ENCODE results near the gene CCDC85C. TPM values are rescaled to one million over a fixed set of nuclear protein-coding genes. Genes with fewer than 3 reads are reported as not detected.

The CCDC85C gene
- total and polyA plus RNA-seq, 10 of the 15 experiments (the other 5 are each of a cell fraction or from before 2014, with no cell fraction given), result 0.03 to 3.6 (median 1.1) TPM

DNA sequence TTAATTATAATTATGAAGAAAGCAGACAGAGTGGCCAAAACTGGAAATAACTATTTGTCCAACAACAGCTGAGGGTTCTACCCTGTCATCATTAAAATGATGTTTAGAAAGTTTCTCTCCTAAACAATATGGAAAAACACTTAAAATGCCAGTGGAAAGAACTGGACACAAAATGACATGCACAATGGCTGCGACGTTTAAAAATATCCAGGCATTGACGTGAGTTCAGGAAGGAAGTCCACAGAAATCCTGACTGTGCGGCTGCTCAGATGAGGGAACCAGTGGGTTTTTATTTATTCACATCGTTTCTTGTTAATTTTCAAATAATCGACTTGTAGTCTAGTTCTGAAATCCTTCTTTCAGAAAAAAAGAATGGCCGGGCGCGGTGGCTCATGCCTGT, 64.5 kb downstream of the CCDC85C start:
- no TSS peak for BruUV-seq (replicated peaks)
- DNase-seq (ENCODE audit: low read depth, low spot score) (no peak), ATAC-seq (no peak), FAIRE-seq (no peak)
- Histone ChIP-seq H3K4me3 (no peak overlapping the region), H3K27ac (ENCODE audit: control insufficient read depth, insufficient read depth) (no peak overlapping the region), H3K9me3 (replicated peaks; ENCODE audit: control insufficient read depth, insufficient read depth, low read length) (no peaks in the 10 kb centered on the region), H3K36me3 (ENCODE audit: control insufficient read depth in 2 of 2, insufficient read depth in 2 of 2, low read length in 1 of 2) (no peaks in the 10 kb centered on the region), H3K4me2 (ENCODE audit: control insufficient read depth, insufficient read depth) (no peak overlapping the region), H2AFZ (ENCODE audit: control insufficient read depth, low read depth, low read length) (no peak overlapping the region), H3K4me1 (ENCODE audit: control insufficient read depth, insufficient read depth, low read length) (no peaks in the 10 kb centered on the region), H3K79me2 (ENCODE audit: control insufficient read depth, insufficient read depth, low read length) (no peaks in the 10 kb centered on the region), H3K9ac (ENCODE audit: control insufficient read depth, insufficient read depth, low read length) (no peak overlapping the region), H3K27me3 (replicated peaks in 1 of 2; ENCODE audit: control insufficient read depth in 2 of 2, insufficient read depth in 2 of 2, low read length in 1 of 2) (no peaks in the 10 kb centered on the region), H4K20me1 (ENCODE audit: control insufficient read depth, insufficient read depth) (no peaks in the 10 kb centered on the region)
- RAD21 ChIA-PET (ENCODE audit: unreplicated experiment), result interaction anchor here (1.2 kb wide), 1 partner anchor 66 kb away, joined by 3 read pairs; no protein-coding TSS in a partner anchor
- in situ Hi-C loops (cut with MboI), result no loop called here
- WGBS (ENCODE audit: insufficient coverage, insufficient replicate concordance, low lambda C conversion rate, missing lambda C conversion rate), result 32% methylated on average over 8 of the region's 9 CpGs
- TF ChIP-seq SREBF1 (IDR thresholded peaks at IDR 0.05; ENCODE audit: low read length), result no peak
- TF ChIP-seq ZSCAN29 (IDR thresholded peaks at IDR 0.05), result no peak
- TF ChIP-seq, protein P1, sequence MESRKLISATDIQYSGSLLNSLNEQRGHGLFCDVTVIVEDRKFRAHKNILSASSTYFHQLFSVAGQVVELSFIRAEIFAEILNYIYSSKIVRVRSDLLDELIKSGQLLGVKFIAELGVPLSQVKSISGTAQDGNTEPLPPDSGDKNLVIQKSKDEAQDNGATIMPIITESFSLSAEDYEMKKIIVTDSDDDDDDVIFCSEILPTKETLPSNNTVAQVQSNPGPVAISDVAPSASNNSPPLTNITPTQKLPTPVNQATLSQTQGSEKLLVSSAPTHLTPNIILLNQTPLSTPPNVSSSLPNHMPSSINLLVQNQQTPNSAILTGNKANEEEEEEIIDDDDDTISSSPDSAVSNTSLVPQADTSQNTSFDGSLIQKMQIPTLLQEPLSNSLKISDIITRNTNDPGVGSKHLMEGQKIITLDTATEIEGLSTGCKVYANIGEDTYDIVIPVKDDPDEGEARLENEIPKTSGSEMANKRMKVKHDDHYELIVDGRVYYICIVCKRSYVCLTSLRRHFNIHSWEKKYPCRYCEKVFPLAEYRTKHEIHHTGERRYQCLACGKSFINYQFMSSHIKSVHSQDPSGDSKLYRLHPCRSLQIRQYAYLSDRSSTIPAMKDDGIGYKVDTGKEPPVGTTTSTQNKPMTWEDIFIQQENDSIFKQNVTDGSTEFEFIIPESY (IDR thresholded peaks at IDR 0.05), result no peak
- TF ChIP-seq, protein P2, sequence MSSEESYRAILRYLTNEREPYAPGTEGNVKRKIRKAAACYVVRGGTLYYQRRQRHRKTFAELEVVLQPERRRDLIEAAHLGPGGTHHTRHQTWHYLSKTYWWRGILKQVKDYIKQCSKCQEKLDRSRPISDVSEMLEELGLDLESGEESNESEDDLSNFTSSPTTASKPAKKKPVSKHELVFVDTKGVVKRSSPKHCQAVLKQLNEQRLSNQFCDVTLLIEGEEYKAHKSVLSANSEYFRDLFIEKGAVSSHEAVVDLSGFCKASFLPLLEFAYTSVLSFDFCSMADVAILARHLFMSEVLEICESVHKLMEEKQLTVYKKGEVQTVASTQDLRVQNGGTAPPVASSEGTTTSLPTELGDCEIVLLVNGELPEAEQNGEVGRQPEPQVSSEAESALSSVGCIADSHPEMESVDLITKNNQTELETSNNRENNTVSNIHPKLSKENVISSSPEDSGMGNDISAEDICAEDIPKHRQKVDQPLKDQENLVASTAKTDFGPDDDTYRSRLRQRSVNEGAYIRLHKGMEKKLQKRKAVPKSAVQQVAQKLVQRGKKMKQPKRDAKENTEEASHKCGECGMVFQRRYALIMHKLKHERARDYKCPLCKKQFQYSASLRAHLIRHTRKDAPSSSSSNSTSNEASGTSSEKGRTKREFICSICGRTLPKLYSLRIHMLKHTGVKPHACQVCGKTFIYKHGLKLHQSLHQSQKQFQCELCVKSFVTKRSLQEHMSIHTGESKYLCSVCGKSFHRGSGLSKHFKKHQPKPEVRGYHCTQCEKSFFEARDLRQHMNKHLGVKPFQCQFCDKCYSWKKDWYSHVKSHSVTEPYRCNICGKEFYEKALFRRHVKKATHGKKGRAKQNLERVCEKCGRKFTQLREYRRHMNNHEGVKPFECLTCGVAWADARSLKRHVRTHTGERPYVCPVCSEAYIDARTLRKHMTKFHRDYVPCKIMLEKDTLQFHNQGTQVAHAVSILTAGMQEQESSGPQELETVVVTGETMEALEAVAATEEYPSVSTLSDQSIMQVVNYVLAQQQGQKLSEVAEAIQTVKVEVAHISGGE (CRISPR knock-in tag; IDR thresholded peaks at IDR 0.05), result no peak
- SMC1A ChIA-PET (ENCODE audit: uncharacterized antibody, unreplicated experiment), result no interaction called here
- CTCF ChIA-PET, result interaction anchor here (0.8 kb wide), 1 partner anchor 11 kb away, joined by 3 read pairs; no protein-coding TSS in a partner anchor
- POLR2A ChIA-PET, result interaction anchor here (0.6 kb wide), 1 partner anchor 101 kb away, joined by 3 read pairs; no protein-coding TSS in a partner anchor
- intact Hi-C loops (cut with micrococcal nuclease; ENCODE audit: unreplicated experiment), result no loop called here

Data from GM12878 (cell line).